ENCODE results near the gene DNAJC22.

DNAJC22 gene

DNA sequence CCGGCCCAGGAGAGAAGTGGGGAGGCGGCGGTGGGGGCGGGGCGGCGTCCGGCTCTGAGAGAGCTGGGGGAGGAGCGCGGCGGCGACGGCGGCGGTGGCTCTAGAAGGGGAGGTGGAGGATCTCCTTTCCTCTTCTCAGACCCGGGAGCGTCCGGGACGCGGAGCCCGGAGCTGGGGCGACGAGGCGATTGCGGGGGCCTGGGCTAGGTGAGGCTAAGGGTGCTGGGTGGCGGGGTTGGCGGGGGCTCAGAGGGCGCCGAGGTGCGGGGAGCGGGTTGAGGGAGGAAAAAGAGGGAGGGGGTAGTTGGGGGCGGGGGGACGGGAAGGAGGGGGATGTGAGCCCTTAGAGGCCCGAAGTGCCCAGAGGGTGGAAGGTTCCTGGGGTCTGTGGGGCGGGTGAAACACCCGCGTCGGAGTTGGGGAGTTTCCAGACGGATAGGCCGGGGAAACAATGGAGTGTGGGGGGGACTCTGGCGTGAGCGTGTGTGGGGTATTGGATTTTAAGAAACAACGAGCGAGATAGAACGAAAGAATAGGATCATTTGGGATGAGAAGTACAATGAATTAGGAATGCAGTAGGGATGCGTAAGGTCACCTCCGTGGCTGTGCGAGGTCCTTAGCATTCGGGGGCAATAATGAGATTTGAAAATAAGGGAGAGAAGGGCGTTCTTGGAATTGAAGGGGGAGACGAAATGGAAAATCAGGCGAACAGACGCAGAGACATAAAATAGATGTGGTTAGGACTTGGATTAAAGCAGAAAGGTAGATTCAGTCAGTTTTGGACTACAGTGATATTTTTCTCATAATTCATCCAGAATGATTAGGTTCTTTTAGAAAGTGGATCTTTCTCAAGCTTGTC, 20.9 kb downstream of the DNAJC22 start, which contains the start of gene SPATS2:
Gene SPATS2, plus strand, starts transcription at position 82 of the 859 bp plus-strand sequence. CDS start 93,551 bp downstream, outside the sequence.
- CTCF ChIA-PET: interaction anchor here (0.6 to 2.6 kb wide), 10 partner anchors 10 to 147 kb away, joined by 3 to 22 read pairs (median 4); partner anchors contain the start of gene DNAJC22
- peak within 1 kb of the TSS; percentile 69 to 94 (median 79) for H3K4me3 ChIP-seq (ENCODE audit: control insufficient read depth in 1 of 7, extremely low read depth in 1 of 7, insufficient read depth in 4 of 7, low read depth in 2 of 7, low read length in 6 of 7)
- WGBS (ENCODE audit: insufficient coverage): 0% methylated on average over 21 of the region's 52 CpGs

GRCh38 chr12:49368240-49368600, 21.5 kb downstream of the DNAJC22 start:
- Histone ChIP-seq H3K27ac (ENCODE audit: insufficient read depth in 1 of 2, low read depth in 1 of 2, low read length in 2 of 2, poor library complexity in 1 of 2, severe bottlenecking in 2 of 2) (peak overlapping the region in 1 of 2 experiments; percentile 87), H3K27me3 (replicated peaks in 2 of 5; ENCODE audit: control insufficient read depth in 4 of 5, insufficient read depth in 5 of 5, low read length in 4 of 5) (no peaks in the 10 kb centered on the region), H3K4me3 (ENCODE audit: control insufficient read depth in 1 of 7, extremely low read depth in 1 of 7, insufficient read depth in 4 of 7, low read depth in 2 of 7, low read length in 6 of 7) (peak overlapping the region in 6 of 7 experiments; percentile 69 to 94 (median 78)), H3K4me1 (ENCODE audit: control extremely low read depth in 1 of 4, control insufficient read depth in 4 of 4, insufficient read depth in 4 of 4, low read length in 3 of 4) (peaks cover 19 to 31% (median 26%) of the 10 kb centered on the region in 4 experiments), H3K36me3 (ENCODE audit: control insufficient read depth in 4 of 4, insufficient read depth in 4 of 4, low read length in 3 of 4) (no peaks in the 10 kb centered on the region), H3K9me3 (ENCODE audit: control extremely low read depth in 1 of 5, control insufficient read depth in 4 of 5, insufficient read depth in 2 of 5, low read depth in 1 of 5, low read length in 4 of 5) (no peaks in the 10 kb centered on the region)
- no peak for DNase-seq
- POLR2A ChIA-PET: interaction anchor here (0.5 kb wide), 1 partner anchor 1092 kb away, joined by 5 read pairs; no protein-coding TSS in a partner anchor
- WGBS (ENCODE audit: insufficient coverage): 50% methylated on average over 3 of the region's 3 CpGs
- CTCF ChIA-PET: interaction anchor here (1.2 kb wide), 2 partner anchors 9 to 17 kb away, joined by 3 to 4 read pairs; no protein-coding TSS in a partner anchor

More for the DNA sequence above, 20.9 kb downstream of the DNAJC22 start, which contains the start of gene SPATS2:
- peaks cover 19 to 31% (median 26%) of the 10 kb centered on the region in 4 experiments for H3K4me1 ChIP-seq (ENCODE audit: control extremely low read depth in 1 of 4, control insufficient read depth in 4 of 4, insufficient read depth in 4 of 4, low read length in 3 of 4)
- no peaks in the 10 kb centered on the region for H3K9me3 ChIP-seq (ENCODE audit: control extremely low read depth in 1 of 5, control insufficient read depth in 4 of 5, insufficient read depth in 2 of 5, low read depth in 1 of 5, low read length in 4 of 5)
- peak within 1 kb of the TSS; percentile 66 to 87 for H3K27ac ChIP-seq (ENCODE audit: insufficient read depth in 1 of 2, low read depth in 1 of 2, low read length in 2 of 2, poor library complexity in 1 of 2, severe bottlenecking in 2 of 2)
- no peaks in the 10 kb centered on the region for H3K36me3 ChIP-seq (ENCODE audit: control insufficient read depth in 4 of 4, insufficient read depth in 4 of 4, low read length in 3 of 4)
- no peaks in the 10 kb centered on the region for H3K27me3 ChIP-seq (replicated peaks in 2 of 5; ENCODE audit: control insufficient read depth in 4 of 5, insufficient read depth in 5 of 5, low read length in 4 of 5)
- POLR2A ChIA-PET: interaction anchor here (0.5 kb wide), 1 partner anchor 1093 kb away, joined by 5 read pairs; no protein-coding TSS in a partner anchor
- DNase-seq: peak; percentile 31 to 80 (median 76)

- peak overlapping the region in 2 of 7 experiments; percentile 5 to 34 for H3K4me3 ChIP-seq (ENCODE audit: control insufficient read depth in 1 of 7, extremely low read depth in 1 of 7, insufficient read depth in 4 of 7, low read depth in 2 of 7, low read length in 6 of 7)
- peaks cover 19 to 31% (median 26%) of the 10 kb centered on the region in 4 experiments for H3K4me1 ChIP-seq (ENCODE audit: control extremely low read depth in 1 of 4, control insufficient read depth in 4 of 4, insufficient read depth in 4 of 4, low read length in 3 of 4)
- CTCF ChIA-PET: interaction anchor here (0.6 to 2.7 kb wide), 7 partner anchors 9 to 43 kb away, joined by 3 to 25 read pairs (median 3); no protein-coding TSS in a partner anchor
- H3K36me3 ChIP-seq (ENCODE audit: control insufficient read depth in 4 of 4, insufficient read depth in 4 of 4, low read length in 3 of 4): no peaks in the 10 kb centered on the region
- no peaks in the 10 kb centered on the region for H3K27me3 ChIP-seq (replicated peaks in 2 of 5; ENCODE audit: control insufficient read depth in 4 of 5, insufficient read depth in 5 of 5, low read length in 4 of 5)
- peak; percentile 55 to 75 (median 66) for DNase-seq
- H3K27ac ChIP-seq (ENCODE audit: insufficient read depth in 1 of 2, low read depth in 1 of 2, low read length in 2 of 2, poor library complexity in 1 of 2, severe bottlenecking in 2 of 2): no peak overlapping the region
- WGBS (ENCODE audit: insufficient coverage): 75% methylated on average over 2 of the region's 6 CpGs
- POLR2A ChIA-PET: no interaction called here
- H3K9me3 ChIP-seq (ENCODE audit: control extremely low read depth in 1 of 5, control insufficient read depth in 4 of 5, insufficient read depth in 2 of 5, low read depth in 1 of 5, low read length in 4 of 5): no peaks in the 10 kb centered on the region
Observed at GRCh38 chr12:49369411-49370145, 22.9 kb downstream of the DNAJC22 start.

DNA sequence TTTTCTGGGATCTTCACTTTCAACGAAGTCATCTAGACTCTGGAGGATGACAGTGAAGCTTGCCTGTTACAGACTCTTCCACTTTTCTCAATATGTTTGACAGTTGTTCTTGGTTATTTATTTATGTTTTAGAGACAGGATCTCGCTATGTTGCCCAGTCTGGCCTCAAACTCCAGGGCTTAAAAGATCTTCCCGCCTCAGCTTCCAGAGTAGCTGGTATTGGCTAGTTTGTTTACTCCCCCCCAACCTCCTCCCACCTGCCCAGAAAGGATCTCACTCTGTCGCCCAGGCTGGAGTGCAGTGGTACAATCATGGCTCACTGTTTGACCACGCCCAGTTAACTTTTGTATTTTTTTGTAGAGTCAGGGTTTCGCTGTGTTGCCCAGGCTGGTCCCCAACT, 23.9 kb downstream of the DNAJC22 start:
- H3K27ac ChIP-seq (ENCODE audit: insufficient read depth in 1 of 2, low read depth in 1 of 2, low read length in 2 of 2, poor library complexity in 1 of 2, severe bottlenecking in 2 of 2): no peak overlapping the region
- H3K27me3 ChIP-seq (replicated peaks in 2 of 5; ENCODE audit: control insufficient read depth in 4 of 5, insufficient read depth in 5 of 5, low read length in 4 of 5): no peaks in the 10 kb centered on the region
- WGBS (ENCODE audit: insufficient coverage): 87% methylated on average over 4 of the region's 6 CpGs
- peaks cover 15 to 31% (median 25%) of the 10 kb centered on the region in 4 experiments for H3K4me1 ChIP-seq (ENCODE audit: control extremely low read depth in 1 of 4, control insufficient read depth in 4 of 4, insufficient read depth in 4 of 4, low read length in 3 of 4)
- CTCF ChIA-PET: interaction anchor here (1.3 to 2.7 kb wide), 4 partner anchors 10 to 39 kb away, joined by 3 to 25 read pairs (median 4); no protein-coding TSS in a partner anchor
- no peak for DNase-seq
- POLR2A ChIA-PET: no interaction called here
- no peaks in the 10 kb centered on the region for H3K9me3 ChIP-seq (ENCODE audit: control extremely low read depth in 1 of 5, control insufficient read depth in 4 of 5, insufficient read depth in 2 of 5, low read depth in 1 of 5, low read length in 4 of 5)
- H3K36me3 ChIP-seq (ENCODE audit: control insufficient read depth in 4 of 4, insufficient read depth in 4 of 4, low read length in 3 of 4): no peaks in the 10 kb centered on the region
- no peak overlapping the region for H3K4me3 ChIP-seq (ENCODE audit: control insufficient read depth in 1 of 7, extremely low read depth in 1 of 7, insufficient read depth in 4 of 7, low read depth in 2 of 7, low read length in 6 of 7)

- H3K27me3 ChIP-seq (replicated peaks in 2 of 5; ENCODE audit: control insufficient read depth in 4 of 5, insufficient read depth in 5 of 5, low read length in 4 of 5): no peaks in the 10 kb centered on the region
- CTCF ChIA-PET: interaction anchor here (0.6 to 1.0 kb wide), 2 partner anchors 12 to 82 kb away, joined by 3 to 4 read pairs; no protein-coding TSS in a partner anchor
- POLR2A ChIA-PET: no interaction called here
Observed at GRCh38 chr12:49375406-49375805, 28.7 kb downstream of the DNAJC22 start.

GRCh38 chr12:49377386-49377785, 30.7 kb downstream of the DNAJC22 start:
- CTCF ChIA-PET: interaction anchor here (0.8 to 1.6 kb wide), 8 partner anchors 8 to 136 kb away, joined by 3 to 7 read pairs (median 3); no protein-coding TSS in a partner anchor
- WGBS (ENCODE audit: insufficient coverage): no CpG with 5 or more reads among the region's 2 CpGs
- POLR2A ChIA-PET: no interaction called here

More at GRCh38 chr12:49375406-49375805, 28.7 kb downstream of the DNAJC22 start:
- H3K9me3 ChIP-seq (ENCODE audit: control extremely low read depth in 1 of 5, control insufficient read depth in 4 of 5, insufficient read depth in 2 of 5, low read depth in 1 of 5, low read length in 4 of 5): no peaks in the 10 kb centered on the region
- no peak overlapping the region for H3K4me3 ChIP-seq (ENCODE audit: control insufficient read depth in 1 of 7, extremely low read depth in 1 of 7, insufficient read depth in 4 of 7, low read depth in 2 of 7, low read length in 6 of 7)
- peaks cover 0 to 2% (median 0%) of the 10 kb centered on the region in 4 experiments for H3K4me1 ChIP-seq (ENCODE audit: control extremely low read depth in 1 of 4, control insufficient read depth in 4 of 4, insufficient read depth in 4 of 4, low read length in 3 of 4)
- no peak for DNase-seq
- H3K27ac ChIP-seq (ENCODE audit: insufficient read depth in 1 of 2, low read depth in 1 of 2, low read length in 2 of 2, poor library complexity in 1 of 2, severe bottlenecking in 2 of 2): no peak overlapping the region
- 92% methylated on average over 1 of the region's 1 CpG for WGBS (ENCODE audit: insufficient coverage)
- no peaks in the 10 kb centered on the region for H3K36me3 ChIP-seq (ENCODE audit: control insufficient read depth in 4 of 4, insufficient read depth in 4 of 4, low read length in 3 of 4)

More at GRCh38 chr12:49377386-49377785, 30.7 kb downstream of the DNAJC22 start:
- H3K4me3 ChIP-seq (ENCODE audit: control insufficient read depth in 1 of 7, extremely low read depth in 1 of 7, insufficient read depth in 4 of 7, low read depth in 2 of 7, low read length in 6 of 7): no peak overlapping the region
- H3K4me1 ChIP-seq (ENCODE audit: control extremely low read depth in 1 of 4, control insufficient read depth in 4 of 4, insufficient read depth in 4 of 4, low read length in 3 of 4): no peaks in the 10 kb centered on the region
- H3K27me3 ChIP-seq (replicated peaks in 2 of 5; ENCODE audit: control insufficient read depth in 4 of 5, insufficient read depth in 5 of 5, low read length in 4 of 5): no peaks in the 10 kb centered on the region
- H3K36me3 ChIP-seq (ENCODE audit: control insufficient read depth in 4 of 4, insufficient read depth in 4 of 4, low read length in 3 of 4): no peaks in the 10 kb centered on the region
- no peaks in the 10 kb centered on the region for H3K9me3 ChIP-seq (ENCODE audit: control extremely low read depth in 1 of 5, control insufficient read depth in 4 of 5, insufficient read depth in 2 of 5, low read depth in 1 of 5, low read length in 4 of 5)
- DNase-seq: no peak
- no peak overlapping the region for H3K27ac ChIP-seq (ENCODE audit: insufficient read depth in 1 of 2, low read depth in 1 of 2, low read length in 2 of 2, poor library complexity in 1 of 2, severe bottlenecking in 2 of 2)
